HepG2 (cell line): ENCODE results near the gene COL10A1. TPM values are rescaled to one million over a fixed set of nuclear protein-coding genes. Genes with fewer than 3 reads are reported as not detected.
A peak's percentile ranks its signal among the peaks of the same experiment; 100 is the strongest.

Source experiments
- ATAC-seq: fragments of 200-7000 bp; cut with Tn5 transposase; 3 replicates; pipeline ENCODE4 v1.9.1; 2020; ENCODE audit warnings: mild to moderate bottlenecking, moderate library complexity
- BruUV-seq: library from RNA; stranded (reverse); fragments of 400-500 nt; replicated peaks from 2 replicates; lab custom pipeline; 2021; lab: Mats Ljungman, UMichigan
- CTCF ChIA-PET: fragments of 300-600 bp; formaldehyde crosslinking; extraction: SDS; loops from one replicate; lab custom pipeline; 2021; ENCODE audit warnings: low total read pairs, inconsistent platforms, low intra/inter-chr PET ratio; lab: Yijun Ruan, JAX
- POLR2A ChIA-PET: fragments of 350-600 bp; sonication (Branson Sonifier 250); formaldehyde crosslinking; loops from one replicate; lab custom pipeline; 2020; ENCODE audit warnings: antibody characterized with exemption, inconsistent platforms; lab: Yijun Ruan, JAX
- DNase-seq: peaks from one replicate; pipeline ENCODE4 v3.0.0-alpha.2; 2015; ENCODE audit warnings: low spot score
- FAIRE-seq: peaks from 3 replicates; lab custom pipeline; 2011; peaks lifted over from hg19 to GRCh38; lab: Jason Lieb, UNC
- H2AFZ ChIP-seq: one replicate; pipeline ENCODE4 v1.6.1; 2011; ENCODE audit warnings: low read length, inconsistent platforms
- H3K27ac ChIP-seq: fragments of 300-600 bp; 3 replicates; pipeline ENCODE4 v1.8.0; 2011; ENCODE audit warnings: mixed run types, mild to moderate bottlenecking, mixed read lengths, low read length, inconsistent platforms; ENCODE audit not compliant: insufficient read depth; ENCODE audit errors: extremely low read length
- H3K27me3 ChIP-seq, 2 experiments: fragments of 200-600 bp in 1 of 2; 2 replicates in 1 of 2; 3 replicates in 1 of 2; pipeline versions ENCODE4 v1.6.0 to v1.8.0; 2011; ENCODE audit warnings: low read length in 2 of 2, mild to moderate bottlenecking in 2 of 2, moderate library complexity in 2 of 2, inconsistent platforms in 1 of 2; ENCODE audit not compliant: insufficient read depth in 2 of 2, control insufficient read depth in 1 of 2
- H3K36me3 ChIP-seq, 2 experiments: fragments of 200-600 bp in 1 of 2; replicated peaks in 1 of 2; 2 replicates in 1 of 2; 3 replicates in 1 of 2; pipeline versions ENCODE4 v1.5.1 to v1.8.0; 2011; ENCODE audit warnings: low read length in 2 of 2, inconsistent platforms in 1 of 2; ENCODE audit not compliant: insufficient read depth in 2 of 2, control insufficient read depth in 1 of 2
- H3K4me1 ChIP-seq: 2 replicates; pipeline ENCODE4 v1.5.1; 2012; ENCODE audit warnings: low read length, inconsistent platforms; ENCODE audit not compliant: insufficient read depth
- H3K4me2 ChIP-seq: 2 replicates; pipeline ENCODE4 v1.6.0; 2011; ENCODE audit warnings: low read depth, low read length, inconsistent platforms
- H3K4me3 ChIP-seq, 3 experiments: fragments of 200-600 bp in 1 of 3; sonication (generic), shearing (Covaris generic) in 1 of 3; replicated peaks in 1 of 3; 2 replicates each; pipeline ENCODE4 v1.5.1; 2011 to 2016; ENCODE audit warnings: low read length in 3 of 3, inconsistent platforms in 2 of 3, low read depth in 2 of 3, mild to moderate bottlenecking in 2 of 3, control low read depth in 1 of 3, mixed read lengths in 1 of 3; ENCODE audit not compliant: insufficient read depth in 1 of 3
- H3K79me2 ChIP-seq: one replicate; pipeline ENCODE4 v1.6.1; 2011; ENCODE audit warnings: low read length, inconsistent platforms; ENCODE audit not compliant: insufficient read depth
- H3K9ac ChIP-seq: 2 replicates; pipeline ENCODE4 v1.6.0; 2011; ENCODE audit warnings: mild to moderate bottlenecking, low read depth, low read length, inconsistent platforms; ENCODE audit not compliant: insufficient read depth
- H3K9me3 ChIP-seq: 2 replicates; pipeline ENCODE4 v1.5.1; 2012; ENCODE audit warnings: mild to moderate bottlenecking, low read length
- H4K20me1 ChIP-seq: 2 replicates; pipeline ENCODE4 v1.6.0; 2011; ENCODE audit warnings: inconsistent platforms, mild to moderate bottlenecking, low read length, moderate library complexity; ENCODE audit not compliant: insufficient read depth
- CTCF ChIP-seq: sonication (generic); formaldehyde crosslinking; IDR thresholded peaks from 2 replicates; pipeline ENCODE4 v1.5.0; 2020; ENCODE audit warnings: mild to moderate bottlenecking, missing genetic modification reagents, moderate library complexity
- FOXA1 ChIP-seq, 2 experiments: fragments of 450-650 bp in 1 of 2; sonication (generic) in 1 of 2; formaldehyde crosslinking in 1 of 2; IDR thresholded peaks; 2 replicates each; pipeline versions ENCODE4 v1.4.0 to v1.6.1; 2016 to 2020; ENCODE audit warnings: missing genetic modification reagents in 1 of 2
- FOXA3 ChIP-seq: IDR thresholded peaks from 2 replicates; pipeline ENCODE4 v1.6.1; 2016; ENCODE audit warnings: missing genetic modification reagents, missing compliant biosample characterization
- HNRNPH1 ChIP-seq: fragments of 200-400 bp; formaldehyde crosslinking; optimal IDR thresholded peaks from 2 replicates; pipeline ENCODE3; 2017; ENCODE audit warnings: mild to moderate bottlenecking, low read depth, low read length
- SMC3 ChIP-seq: IDR thresholded peaks from 2 replicates; pipeline ENCODE4 v1.6.1; 2011; ENCODE audit warnings: low read length, improper control_type of control experiment
- STAG1 ChIP-seq: sonication (generic); formaldehyde crosslinking; IDR thresholded peaks from 2 replicates; pipeline ENCODE4 v1.4.0; 2020; ENCODE audit warnings: missing genetic modification reagents
- XRCC5 ChIP-seq: fragments of 200-400 bp; formaldehyde crosslinking; optimal IDR thresholded peaks from 2 replicates; pipeline ENCODE3; 2017; ENCODE audit warnings: mild to moderate bottlenecking, low read length
- ZMYM4 ChIP-seq: sonication (generic); formaldehyde crosslinking; IDR thresholded peaks from 2 replicates; pipeline ENCODE4 v1.8.1; 2023; ENCODE audit warnings: mild to moderate bottlenecking, missing genetic modification reagents
- ZNF318 ChIP-seq: sonication (generic); formaldehyde crosslinking; IDR thresholded peaks from 2 replicates; pipeline ENCODE4 v1.4.0; 2020; ENCODE audit warnings: mild to moderate bottlenecking, missing genetic modification reagents
- ZNF414 ChIP-seq: sonication (generic); formaldehyde crosslinking; IDR thresholded peaks from 2 replicates; pipeline ENCODE4 v1.5.0; 2020; ENCODE audit warnings: missing genetic modification reagents
- ZNF530 ChIP-seq: sonication (generic); formaldehyde crosslinking; IDR thresholded peaks from 2 replicates; pipeline ENCODE4 v1.5.0; 2020; ENCODE audit warnings: low read depth, mild to moderate bottlenecking, missing genetic modification reagents
- WGBS: methylation state at CpG from one replicate; pipeline ENCODE4 v1.1.6; 2017; ENCODE audit warnings: low lambda C conversion rate; 5-methylcytosine and 5-hydroxymethylcytosine counted together
- in situ Hi-C: cut with HindIII; loops from 2 replicates; pipeline ENCODE4 v1.10.0; 2017; ENCODE audit warnings: low pct_unique_long_range_greater_than_20kb; ENCODE audit not compliant: extremely low pct_ligation_motif_present
- intact Hi-C: fragments of 100-400 bp; cut with micrococcal nuclease; formaldehyde crosslinking; loops from one replicate; pipeline ENCODE4 v1.10.0; 2022; ENCODE audit not compliant: unreplicated experiment
- polyA plus RNA-seq, 8 experiments: library from polyadenylated mRNA; depleted of rRNA in 3 of 8; stranded (reverse) in 7 of 8; unstranded in 1 of 8; fragments of >200 nt; fragmentation: Illumina TruSeq in 4 of 8; extraction: Trizol in 4 of 8; gene quantifications; 2 replicates each; pipeline versions ENCODE4 v1.2.1 to v1.2.3, GENCODE V29; 2011 to 2016; ENCODE audit warnings: low read depth in 4 of 8, missing spikeins in 1 of 8, mixed read lengths in 1 of 8; ENCODE audit not compliant: insufficient read depth in 1 of 8
- total RNA-seq, 5 experiments: library from RNA; depleted of rRNA; stranded (reverse); fragments of >200 nt; fragmentation: Illumina TruSeq; extraction: Trizol; gene quantifications; 2 replicates each; pipeline ENCODE4 v1.2.3, GENCODE V29; 2016; ENCODE audit warnings: low read depth in 1 of 5

Gene COL10A1
- total and polyA plus RNA-seq, 2 of the 13 experiments (the other 11 are each of a cell fraction or from before 2014, with no cell fraction given), result 0.07 TPM; not detected in 1

GRCh38 chr6:116111552-116112528, 14.1 kb downstream of the COL10A1 start:
- POLR2A ChIA-PET, result interaction anchor here (0.8 to 4.0 kb wide), 2 partner anchors 11 to 51 kb away, joined by 4 to 21 read pairs; partner anchors contain the start of genes FRK and NT5DC1
- Histone ChIP-seq H3K36me3 (peaks cover 16 to 61% of the 10 kb centered on the region in 2 experiments), H4K20me1 (no peaks in the 10 kb centered on the region), H3K27me3 (no peaks in the 10 kb centered on the region), H3K9me3 (no peaks in the 10 kb centered on the region), H2AFZ (no peak overlapping the region), H3K4me3 (no peak overlapping the region), H3K27ac (no peak overlapping the region), H3K4me1 (peaks cover 8% of the 10 kb centered on the region), H3K9ac (no peak overlapping the region), H3K79me2 (no peaks in the 10 kb centered on the region), H3K4me2 (no peak overlapping the region)
- FAIRE-seq (peak; percentile 21), DNase-seq (peak; percentile 60), ATAC-seq (peak; percentile 94)
- CTCF ChIA-PET, result interaction anchor here (1.1 to 1.4 kb wide), 3 partner anchors 10 to 101 kb away, joined by 3 to 4 read pairs (median 4); no protein-coding TSS in a partner anchor
- intact Hi-C loops (loop anchor here (10.0 kb wide), 1 partner anchor 103 kb away; no protein-coding TSS in a partner anchor), in situ Hi-C loops (no loop called here)
- no TSS peak for BruUV-seq
- 67% methylated on average over 5 of the region's 5 CpGs for WGBS
- TF ChIP-seq STAG1 (CRISPR knock-in tag) (peak; percentile 57), ZNF414 (CRISPR knock-in tag) (0 out of 2 replicates have a peak, but pooled peaks have one; percentile 35), CTCF (peak; percentile 76), ZMYM4 (CRISPR knock-in tag) (0 out of 2 replicates have a peak, but pooled peaks have one; percentile 39), FOXA3 (CRISPR knock-in tag) (peak; percentile 27; the same call in 1 of the 2 replicates), ZNF530 (no peak), SMC3 (peak; percentile 28; the same call in 1 of the 2 replicates), XRCC5 (peak; percentile 24), HNRNPH1 (no peak), ZNF318 (CRISPR knock-in tag) (no peak), FOXA1 (IDR thresholded peaks at IDR 0.05) (no peak), FOXA1 (CRISPR knock-in tag; IDR thresholded peaks at IDR 0.05) (peak; percentile 53)
